Ammon's horn (tissue), 1 donor: ENCODE results near the gene KIF1A.

ENCODE experiments used
- DNase-seq: peaks from one replicate; pipeline ENCODE4 v3.0.0-alpha.2; 2016; ENCODE audit warnings: low spot score

Gene KIF1A

GRCh38 chr2:240819858-240820606 lies at the start of gene KIF1A:
KIF1A (minus strand) TSS chr2:240820219; CDS start chr2:240797752, 22,467 bp downstream.
- peak; percentile 96 for DNase-seq

GRCh38 chr2:240869109-240869955 lies 49.3 kb upstream of the KIF1A start:
- no peak for DNase-seq

GRCh38 chr2:240868286-240869108 lies 48.5 kb upstream of the KIF1A start, which contains the start of gene AGXT:
AGXT (plus strand) TSS chr2:240868824; CDS start chr2:240868866, 42 bp downstream.
- DNase-seq = no peak

- DNase-seq = no peak
Measured at GRCh38 chr2:240865391-240865790, 45.4 kb upstream of the KIF1A start.

- DNase-seq = no peak
Measured at GRCh38 chr2:240864475-240864874, 44.5 kb upstream of the KIF1A start.

GRCh38 chr2:240861547-240861946 lies 41.5 kb upstream of the KIF1A start:
- DNase-seq = no peak

GRCh38 chr2:240858871-240859270 lies 38.9 kb upstream of the KIF1A start:
- no peak for DNase-seq

- DNase-seq = no peak
Measured at GRCh38 chr2:240858321-240858720, 38.3 kb upstream of the KIF1A start.

GRCh38 chr2:240857039-240858008 lies 37.3 kb upstream of the KIF1A start:
- no peak for DNase-seq

- DNase-seq = no peak
Measured at GRCh38 chr2:240856151-240856980, 36.3 kb upstream of the KIF1A start.

- no peak for DNase-seq
Measured at GRCh38 chr2:240855670-240856069, 35.7 kb upstream of the KIF1A start.

- DNase-seq = no peak
Measured at GRCh38 chr2:240852671-240853314, 32.8 kb upstream of the KIF1A start.

- DNase-seq = peak; percentile 90
Measured at GRCh38 chr2:240851078-240851991, 31.3 kb upstream of the KIF1A start.

GRCh38 chr2:240850756-240851077 lies 30.7 kb upstream of the KIF1A start:
- no peak for DNase-seq

- no peak for DNase-seq
Measured at GRCh38 chr2:240850026-240850425, 30.0 kb upstream of the KIF1A start.

GRCh38 chr2:240848900-240849680 lies 29.1 kb upstream of the KIF1A start:
- DNase-seq = no peak

- no peak for DNase-seq
Measured at GRCh38 chr2:240847817-240848216, 27.8 kb upstream of the KIF1A start.
